Amniotic epithelial cell (primary cell): Measurements from ENCODE around the gene ASIC4.

Source experiments
- DNase-seq: peaks from one replicate; pipeline ENCODE4 v3.0.0-alpha.2; 2010; ENCODE audit warnings: low read depth

The ASIC4 gene

DNA sequence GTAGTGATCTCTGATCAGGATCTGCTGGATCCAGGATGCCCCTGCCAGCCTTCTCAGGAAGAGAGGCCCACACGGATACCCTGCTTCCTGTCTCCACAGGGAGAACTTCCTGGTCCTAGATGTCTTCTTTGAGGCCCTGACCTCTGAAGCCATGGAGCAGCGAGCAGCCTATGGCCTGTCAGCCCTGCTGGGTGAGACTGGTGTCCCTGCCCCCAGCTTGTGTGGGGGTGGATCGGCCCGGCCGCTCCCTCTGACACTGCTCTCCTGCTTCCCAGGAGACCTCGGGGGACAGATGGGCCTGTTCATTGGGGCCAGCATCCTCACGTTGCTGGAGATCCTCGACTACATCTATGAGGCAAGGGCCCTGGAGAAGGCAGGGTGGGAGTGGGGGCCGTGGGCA is 22.7 kb downstream of the ASIC4 start:
- no peak for DNase-seq

DNA sequence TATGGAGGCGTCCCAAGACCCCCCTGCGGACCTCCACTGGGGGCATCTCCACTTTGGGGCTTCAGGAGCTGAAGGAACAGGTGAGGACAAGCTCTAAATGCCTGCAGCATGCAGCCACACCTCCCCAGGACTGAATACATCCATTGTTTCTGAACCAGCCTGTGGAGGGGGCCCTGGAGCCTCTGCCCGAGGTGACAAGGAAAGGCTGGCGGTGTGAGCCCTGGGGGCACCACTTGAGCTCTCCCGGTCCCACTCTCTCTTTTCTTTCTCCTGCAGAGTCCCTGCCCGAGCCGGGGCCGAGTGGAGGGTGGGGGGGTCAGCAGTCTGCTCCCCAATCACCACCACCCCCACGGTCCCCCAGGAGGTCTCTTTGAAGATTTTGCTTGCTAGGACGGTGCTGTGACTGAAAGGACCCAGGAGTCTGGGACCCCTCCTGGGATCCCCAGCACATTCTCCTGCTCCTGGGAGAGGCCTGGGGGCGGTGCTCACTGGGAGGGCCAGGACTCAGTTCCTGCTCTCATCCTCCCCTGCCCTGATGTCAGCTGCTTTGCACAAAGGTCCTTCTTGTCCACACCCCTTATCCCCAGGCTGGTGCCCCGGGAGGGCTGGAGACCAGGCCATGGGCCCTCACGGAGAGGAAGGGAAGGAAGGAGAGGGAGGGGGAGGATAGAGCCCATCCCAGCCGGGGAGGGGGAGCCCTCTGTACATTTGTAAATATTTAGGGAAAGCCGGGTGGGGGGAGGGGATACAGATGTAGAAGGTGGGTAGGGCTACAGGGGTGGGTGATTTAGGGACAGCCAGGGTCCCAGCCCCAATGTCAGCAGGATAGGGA is 23.6 kb downstream of the ASIC4 start:
- no peak for DNase-seq

DNA sequence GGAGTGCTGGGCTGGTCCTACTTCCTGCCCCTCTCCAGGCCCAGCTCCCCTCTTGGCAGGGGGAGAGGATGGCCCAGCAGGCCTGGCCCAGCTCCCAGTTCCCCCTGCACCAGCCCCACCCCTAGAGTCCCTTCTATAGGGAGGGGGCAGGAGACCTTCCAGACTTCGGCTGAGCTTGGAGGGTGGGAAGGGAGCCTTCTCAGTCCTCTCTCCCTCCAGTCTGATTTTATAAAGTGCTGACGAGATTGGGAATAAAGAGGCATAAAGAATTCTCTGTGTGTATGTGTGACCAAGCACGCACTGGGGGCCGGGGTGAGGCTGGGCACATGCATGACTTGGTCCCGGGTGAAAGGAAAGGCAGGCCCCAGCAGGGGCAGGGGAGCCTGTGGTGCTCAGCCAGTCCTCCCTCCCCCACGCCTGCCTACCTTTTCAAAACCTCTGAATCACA is 24.2 kb downstream of the ASIC4 start:
- DNase-seq, result peak; percentile 31

DNA sequence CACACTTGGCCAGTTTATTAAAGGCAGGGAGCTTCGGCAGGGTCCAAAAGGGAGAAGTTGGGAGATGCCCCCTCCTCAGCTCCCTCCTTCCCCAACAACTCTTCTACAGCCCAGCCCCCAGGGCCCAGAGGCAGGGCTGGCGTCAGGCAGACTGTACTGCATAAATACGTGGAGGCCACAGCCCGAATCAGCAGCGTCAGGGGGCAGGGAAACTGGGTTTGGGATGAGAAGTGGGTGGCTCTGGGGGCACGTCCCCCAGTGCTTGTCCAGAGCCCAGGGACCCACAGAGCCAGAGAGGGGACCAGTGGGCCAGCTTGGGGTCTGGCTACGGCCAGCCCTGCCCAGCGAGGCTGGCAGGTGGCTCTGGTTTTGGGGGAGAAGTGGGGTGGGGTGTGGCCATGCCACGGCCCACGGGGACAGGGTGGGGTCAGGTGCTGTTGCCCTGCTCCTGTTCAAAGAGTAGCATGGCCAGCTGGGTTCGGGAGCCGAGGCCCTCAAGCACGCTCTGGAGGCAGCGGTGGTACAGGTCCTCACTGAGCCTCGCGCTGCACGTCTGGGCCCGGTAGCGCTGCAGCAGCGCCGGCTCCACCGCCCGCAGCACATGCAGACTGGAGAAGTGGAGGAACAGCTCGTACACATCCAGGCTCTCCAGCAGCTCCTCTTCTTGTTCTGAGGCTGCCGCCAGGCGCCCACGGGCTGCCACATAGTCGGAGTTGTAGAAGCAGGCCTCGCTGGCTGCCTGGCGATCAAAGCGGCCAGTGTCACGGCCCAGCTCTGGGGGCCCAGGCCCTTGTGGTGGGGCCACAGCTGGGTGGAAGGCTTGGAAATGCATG is 24.9 kb downstream of the ASIC4 start:
- no peak for DNase-seq

DNA sequence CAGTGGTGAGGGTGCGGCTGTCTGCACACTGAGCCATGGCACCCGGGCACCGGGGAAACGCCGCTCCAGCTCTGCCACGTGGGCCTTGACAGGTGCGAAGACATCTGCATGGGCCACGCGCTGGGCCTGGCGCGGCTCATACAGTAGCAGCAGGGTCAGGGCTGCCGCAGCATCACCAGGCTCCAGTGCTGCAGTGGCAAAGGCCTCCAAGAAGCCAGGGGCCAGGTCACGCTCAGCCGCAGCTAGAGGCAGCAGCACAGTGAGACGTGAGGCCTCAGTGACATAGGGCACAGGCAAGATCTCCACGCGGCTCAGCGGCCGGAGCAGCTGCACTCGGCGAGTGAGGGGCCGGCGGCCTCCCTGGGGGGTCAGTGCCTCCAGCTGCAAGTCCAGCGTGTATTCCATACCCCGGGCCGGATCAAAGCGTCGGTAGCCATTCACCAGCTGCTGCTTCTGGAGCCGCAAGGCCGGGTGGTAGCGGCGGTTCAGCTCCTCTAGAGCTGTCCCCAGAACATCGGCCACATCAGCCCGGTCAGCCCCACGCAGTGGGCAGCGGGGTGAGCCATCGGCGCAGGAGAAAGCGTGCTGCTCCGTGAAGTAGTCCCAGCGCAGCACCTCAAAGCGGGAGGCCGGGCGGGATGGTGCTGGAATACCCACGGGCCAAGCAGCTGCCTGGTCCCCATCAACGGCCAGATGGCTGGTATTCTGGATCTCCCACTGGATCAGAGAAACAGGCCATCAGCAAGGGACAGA is 25.8 kb downstream of the ASIC4 start:
- no peak for DNase-seq

DNA sequence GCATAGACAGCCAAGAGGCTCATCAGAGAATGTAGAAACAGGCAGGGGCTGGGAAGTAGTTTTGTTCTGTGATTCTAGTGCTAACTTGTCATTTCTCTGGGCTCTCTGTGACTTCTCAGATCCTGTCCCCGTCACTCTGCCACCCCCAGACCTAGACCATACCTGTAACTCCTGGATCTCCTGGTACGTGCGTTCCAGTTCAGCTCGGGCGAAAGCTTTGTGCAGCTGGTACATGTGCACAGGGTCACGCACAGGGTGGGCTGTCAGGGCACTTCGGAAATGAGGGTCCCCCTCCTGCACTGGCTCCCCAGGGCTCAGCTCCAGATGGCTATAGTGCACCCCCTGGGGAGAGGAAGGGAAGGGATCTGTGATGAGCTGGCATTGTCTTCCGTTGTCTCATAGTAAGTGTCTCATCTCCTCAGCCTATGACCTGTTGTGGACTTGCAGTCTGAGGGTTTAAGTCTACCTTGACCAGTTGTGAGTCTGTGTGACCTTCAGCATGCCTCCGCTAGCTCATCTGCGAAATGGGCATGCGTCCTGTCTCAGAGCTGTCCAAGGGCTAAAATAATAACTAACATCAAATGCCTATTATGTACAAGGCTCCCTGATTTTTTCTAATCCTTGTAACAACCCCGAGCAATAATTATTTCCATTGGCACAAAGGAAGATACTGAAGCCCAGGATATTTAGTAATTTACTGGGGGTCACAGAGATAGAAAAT is 26.7 kb downstream of the ASIC4 start:
- DNase-seq, result no peak

DNA sequence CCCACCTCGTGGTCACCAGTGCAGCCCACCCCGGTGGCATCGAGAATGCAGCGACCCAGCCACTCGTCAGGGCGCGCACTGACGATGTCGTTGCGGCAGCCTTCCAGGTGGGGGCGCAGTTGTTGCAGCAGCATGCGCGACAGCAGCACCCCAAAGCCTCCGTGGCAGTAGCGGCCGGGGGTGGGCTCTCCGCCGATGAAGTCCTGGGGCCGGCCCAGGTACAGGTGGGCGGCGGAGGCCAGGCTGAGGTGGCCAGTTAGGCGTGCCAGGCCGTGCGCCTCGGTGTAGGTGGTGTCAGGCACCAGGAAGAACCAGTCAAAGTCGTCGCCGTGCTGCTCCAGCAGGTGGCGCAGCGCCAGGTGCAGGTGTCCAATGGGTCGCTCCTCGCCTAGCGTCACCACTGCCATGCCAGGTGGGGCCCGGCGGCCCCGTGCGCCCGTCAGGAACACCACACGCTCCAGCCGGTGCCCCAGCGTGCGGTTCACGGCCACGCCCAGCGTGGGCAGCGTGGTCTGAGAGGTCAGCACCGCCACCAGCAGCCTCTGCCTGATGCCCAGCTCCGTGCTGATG is 27.4 kb downstream of the ASIC4 start:
- DNase-seq, result peak; percentile 52

DNA sequence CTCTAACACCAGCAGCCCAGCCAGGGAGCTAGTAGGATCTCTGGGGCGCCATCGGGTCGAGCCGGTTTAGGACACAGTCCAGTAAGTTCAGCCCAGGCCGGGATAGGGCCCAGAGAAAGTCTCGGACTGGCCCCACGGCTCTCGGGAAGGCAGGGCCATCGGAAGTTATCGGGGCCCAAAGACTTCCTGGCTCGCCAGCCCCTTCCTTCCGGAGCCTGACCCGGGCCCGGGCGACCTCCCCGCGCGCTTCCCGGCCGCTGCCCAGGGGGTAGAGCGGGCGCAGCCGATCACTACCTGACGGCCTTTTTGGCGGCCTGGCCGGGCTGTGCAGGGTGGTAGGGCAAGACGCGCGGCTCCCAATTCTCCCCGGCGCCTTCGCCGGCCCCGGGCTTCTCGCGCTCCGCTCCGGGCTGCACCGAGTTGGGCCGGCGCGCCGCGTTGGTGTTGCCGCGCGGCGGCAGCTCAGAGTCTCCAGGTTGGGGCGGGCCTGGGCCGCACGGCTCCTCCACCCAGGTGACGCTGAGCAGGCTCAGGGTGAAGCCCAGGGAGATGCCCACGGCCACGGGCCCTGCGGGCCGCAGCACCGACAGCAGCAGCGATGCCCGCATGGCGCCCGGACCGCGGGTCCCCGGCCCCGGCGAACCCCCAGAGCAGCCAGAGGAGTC is 28.8 kb downstream of the ASIC4 start:
- DNase-seq, result no peak

DNA sequence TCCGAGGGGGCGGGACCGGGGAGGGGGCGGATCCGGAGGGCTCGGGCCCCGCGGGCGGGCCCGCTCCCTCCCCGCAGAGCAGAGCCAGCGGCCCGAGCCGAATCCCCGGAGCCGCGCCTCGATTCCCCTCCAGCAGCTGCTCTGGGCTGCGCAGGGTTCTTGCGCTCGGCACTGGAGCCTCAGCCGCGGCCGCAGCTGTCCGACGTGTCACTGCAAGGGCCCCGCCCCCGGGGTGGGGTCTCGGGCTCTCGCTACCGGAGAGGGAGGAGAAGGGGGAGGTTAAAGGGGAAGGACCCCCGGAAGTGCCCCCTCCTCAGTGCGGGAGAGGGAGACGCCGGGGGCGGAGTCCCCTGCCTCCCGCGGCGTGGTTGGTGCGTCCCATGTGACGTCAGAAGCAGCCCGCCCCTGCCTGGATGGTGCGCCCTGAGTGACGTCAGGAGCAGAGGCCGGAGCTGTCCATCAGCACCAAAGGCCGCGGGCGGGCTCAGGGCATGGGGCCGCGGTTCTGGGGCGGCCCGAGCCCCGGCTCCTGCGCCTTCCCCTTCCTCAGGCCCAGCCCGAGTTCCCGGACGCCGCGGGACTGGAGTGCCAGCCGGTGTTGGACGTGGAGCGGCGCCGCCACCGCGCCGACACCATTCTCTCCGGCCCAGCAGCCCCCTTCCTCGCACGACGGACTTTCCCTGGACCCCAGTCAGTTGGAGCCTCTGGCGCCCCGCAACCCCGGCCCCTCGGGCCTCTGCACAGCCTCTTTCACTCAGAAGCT is 29.5 kb downstream of the ASIC4 start, which contains the start of the genes CHPF and TMEM198:
Gene CHPF (minus strand): TSS at position 214 of the 763 bp plus-strand sequence. CDS start 271 bp downstream, outside the sequence.
Gene TMEM198 (plus strand): TSS at position 433 of the 763 bp plus-strand sequence. CDS start 700 bp downstream, outside the sequence.
- DNase-seq, result peak; percentile 98

DNA sequence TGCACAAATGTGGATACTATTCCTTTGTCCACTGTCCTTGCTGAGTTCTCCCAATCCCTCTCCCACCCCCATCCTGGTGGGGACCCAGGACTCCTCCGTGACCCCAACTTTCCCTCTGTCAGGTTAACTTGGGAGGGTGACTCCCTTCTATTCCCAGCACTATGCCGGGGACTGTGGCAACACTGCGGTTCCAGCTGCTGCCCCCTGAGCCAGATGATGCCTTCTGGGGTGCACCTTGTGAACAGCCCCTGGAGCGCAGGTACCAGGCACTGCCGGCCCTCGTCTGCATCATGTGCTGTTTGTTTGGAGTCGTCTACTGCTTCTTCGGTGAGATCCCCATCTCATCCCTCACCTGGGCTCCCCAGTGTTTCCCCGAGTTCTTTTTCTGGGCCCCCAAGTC is 30.3 kb downstream of the ASIC4 start:
- DNase-seq, result no peak

DNA sequence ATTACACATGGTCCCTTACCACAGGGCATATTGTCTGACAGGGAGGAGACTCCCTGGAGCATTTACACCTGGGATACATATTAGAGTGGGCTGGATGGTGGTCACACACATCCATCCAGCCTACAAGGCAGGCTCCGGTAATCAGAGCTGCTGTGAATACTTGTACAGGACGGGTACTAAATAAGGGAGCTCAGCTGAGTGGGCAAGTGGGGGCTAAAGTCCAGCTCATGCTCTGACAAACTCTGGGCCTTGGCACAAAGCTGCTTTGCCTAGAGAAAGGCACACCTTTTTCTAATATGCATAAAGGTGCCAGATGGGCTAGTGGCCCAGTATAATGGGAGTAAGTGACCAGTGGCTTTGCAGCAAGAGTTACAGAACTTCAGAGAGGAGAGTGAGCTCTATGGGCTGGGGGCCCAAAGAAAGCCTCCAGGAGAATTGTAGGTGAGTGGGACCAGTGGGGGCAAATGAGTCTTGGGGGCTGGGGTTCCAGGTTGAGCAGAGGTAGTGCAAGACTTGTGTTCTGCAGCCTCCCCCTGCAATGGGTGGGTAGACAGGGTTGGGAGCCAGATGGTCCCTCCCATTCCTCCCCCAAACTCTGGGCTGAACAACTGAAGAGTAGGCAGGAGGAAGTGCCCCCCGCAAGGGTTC is 31.1 kb downstream of the ASIC4 start:
- DNase-seq, result no peak

DNA sequence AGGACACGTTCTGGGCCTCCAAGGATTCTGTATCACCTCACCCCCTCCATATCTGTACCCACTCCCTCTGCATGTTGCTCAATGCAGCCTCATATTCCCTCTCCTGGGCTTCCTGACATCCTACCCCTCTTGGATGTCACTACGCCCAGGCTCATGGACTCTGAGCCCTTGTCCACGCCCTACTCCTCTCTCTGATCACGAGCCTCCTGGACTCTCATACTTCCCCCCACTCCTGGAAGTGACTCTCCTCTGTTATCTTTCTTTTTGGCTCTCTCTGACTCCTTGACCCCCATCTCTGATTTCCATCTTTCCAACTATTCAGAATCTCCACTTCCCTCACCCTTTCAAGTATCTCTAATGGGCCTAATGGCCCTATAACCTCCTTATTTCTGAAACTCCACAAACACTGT is 31.7 kb downstream of the ASIC4 start:
- no peak for DNase-seq

DNA sequence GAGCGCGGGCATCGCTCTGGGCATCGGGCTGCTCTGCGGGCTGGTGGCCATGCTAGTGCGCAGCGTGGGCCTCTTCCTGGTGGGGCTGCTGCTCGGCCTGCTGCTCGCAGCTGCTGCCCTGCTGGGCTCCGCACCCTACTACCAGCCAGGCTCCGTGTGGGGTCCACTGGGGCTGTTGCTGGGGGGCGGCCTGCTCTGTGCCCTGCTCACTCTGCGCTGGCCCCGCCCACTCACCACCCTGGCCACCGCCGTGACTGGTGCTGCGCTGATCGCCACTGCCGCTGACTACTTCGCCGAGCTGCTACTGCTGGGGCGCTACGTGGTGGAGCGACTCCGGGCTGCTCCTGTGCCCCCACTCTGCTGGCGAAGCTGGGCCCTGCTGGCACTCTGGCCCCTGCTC is 33.3 kb downstream of the ASIC4 start:
- DNase-seq, result no peak

DNA sequence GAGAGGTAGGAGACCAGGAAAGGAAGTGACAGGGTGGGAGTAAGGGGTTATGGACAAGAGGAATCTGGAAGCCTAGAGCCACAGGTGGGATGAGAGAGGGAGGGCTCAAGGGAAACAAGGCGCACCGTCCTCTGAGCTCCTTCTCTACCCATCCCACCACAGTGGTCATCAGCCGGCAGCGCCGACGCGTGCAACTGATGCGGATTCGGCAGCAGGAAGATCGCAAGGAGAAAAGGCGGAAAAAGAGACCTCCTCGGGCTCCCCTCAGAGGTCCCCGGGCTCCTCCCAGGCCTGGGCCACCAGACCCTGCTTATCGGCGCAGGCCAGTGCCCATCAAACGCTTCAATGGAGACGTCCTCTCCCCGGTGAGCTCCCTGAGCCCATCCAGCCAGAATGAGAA is 34.7 kb downstream of the ASIC4 start:
- no peak for DNase-seq

DNA sequence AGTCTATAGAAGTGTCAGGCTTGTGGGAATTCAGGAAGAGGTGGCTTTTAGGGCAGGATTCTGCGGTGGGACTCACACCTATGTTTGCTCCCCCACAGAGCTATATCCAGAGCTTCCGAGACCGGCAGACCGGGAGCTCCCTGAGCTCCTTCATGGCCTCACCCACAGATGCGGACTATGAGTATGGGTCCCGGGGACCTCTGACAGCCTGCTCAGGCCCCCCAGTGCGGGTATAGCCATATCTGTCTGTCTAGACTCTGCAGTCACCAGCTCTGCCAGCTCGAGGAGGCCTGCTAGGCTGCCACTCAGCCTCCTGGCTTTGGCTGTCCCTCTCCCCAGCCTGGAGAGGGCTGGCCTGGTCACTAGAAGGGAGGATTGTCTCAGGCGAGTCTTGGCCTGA is 35.3 kb downstream of the ASIC4 start:
- DNase-seq, result no peak

DNA sequence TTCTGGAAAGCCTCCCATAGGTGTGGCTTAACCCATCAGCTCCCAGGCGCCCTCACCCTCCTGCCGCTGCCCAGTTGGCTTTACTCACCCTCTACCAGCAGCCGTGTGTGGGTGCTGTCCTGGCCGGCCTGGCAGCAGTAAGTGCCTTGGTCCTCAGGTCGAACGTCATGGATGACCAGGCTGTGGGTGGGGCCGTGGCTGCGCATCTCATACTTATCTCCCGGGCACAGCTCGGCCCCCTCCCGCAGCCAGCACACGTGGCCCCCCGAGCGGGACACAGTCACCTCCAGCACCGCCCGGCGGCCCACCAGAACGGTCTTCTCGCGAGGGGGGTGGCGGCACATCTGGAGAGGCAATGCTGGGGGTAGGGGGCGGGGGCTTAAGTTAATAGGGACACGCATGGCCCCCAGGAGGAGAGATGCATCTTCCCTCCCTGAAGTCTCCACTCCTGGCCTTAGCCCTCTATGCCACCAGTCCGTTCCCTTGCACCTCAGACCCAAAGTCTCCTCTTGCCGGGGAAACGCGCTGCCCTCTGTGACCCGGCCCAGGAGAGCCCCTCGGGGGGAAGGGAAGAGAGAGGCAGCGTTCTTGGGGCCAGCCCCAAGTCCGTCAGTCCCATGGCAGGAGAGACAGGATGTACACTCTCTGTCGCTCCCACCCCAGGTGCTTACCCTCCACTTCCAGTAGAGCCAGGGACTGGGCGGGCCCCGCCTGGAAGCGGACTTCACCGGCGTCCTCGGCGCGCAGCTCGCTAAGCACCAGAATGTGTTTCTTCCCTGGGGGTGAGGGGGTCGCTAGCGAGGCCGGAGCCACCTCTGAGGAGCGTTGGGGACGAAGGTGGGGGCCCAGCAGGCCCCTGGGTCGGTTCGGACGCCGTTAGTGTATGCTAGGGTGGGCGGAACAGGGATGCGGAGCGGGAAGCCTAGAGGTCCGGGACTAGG is 37.4 kb downstream of the ASIC4 start:
- peak; percentile 56 for DNase-seq

DNA sequence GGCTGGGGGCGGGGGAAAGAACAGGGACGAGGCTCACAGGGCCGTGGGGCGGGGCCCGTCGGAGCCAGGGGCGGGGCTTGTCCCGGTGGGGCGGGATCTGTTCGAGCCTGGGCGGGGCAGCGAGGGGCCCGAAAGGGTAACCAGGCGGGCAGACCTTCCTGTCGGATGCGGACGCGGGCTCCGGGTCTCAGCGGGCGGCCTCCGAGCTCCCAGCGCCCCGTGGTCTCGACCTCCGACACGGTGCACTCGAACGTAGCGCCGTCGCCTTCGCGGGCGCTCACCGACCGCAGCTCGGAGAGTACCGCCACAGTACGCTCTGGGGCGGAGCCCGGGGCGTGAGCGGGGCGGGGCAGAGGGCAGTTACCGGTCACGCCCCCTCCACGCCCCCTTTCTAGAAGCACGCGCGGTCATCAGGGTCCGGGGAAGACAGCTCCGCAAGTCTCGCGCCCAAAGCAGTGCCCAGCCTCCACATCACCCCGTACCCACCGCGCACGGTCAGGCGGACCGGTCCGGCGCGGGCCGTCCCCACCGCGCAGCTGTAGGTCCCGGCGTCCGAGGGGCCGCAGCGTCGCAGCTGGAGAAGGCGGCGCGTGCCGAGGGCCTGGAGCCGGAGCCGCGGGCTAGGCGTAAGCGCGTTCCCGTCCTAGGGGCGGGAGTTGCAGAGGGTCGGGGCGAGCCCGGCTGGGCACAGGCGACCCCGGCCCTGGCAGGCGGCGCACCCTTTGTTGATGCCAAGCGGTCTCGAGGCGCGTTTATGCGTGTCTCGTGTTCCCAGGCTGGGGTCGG is 38.3 kb downstream of the ASIC4 start:
- DNase-seq, result peak; percentile 69

DNA sequence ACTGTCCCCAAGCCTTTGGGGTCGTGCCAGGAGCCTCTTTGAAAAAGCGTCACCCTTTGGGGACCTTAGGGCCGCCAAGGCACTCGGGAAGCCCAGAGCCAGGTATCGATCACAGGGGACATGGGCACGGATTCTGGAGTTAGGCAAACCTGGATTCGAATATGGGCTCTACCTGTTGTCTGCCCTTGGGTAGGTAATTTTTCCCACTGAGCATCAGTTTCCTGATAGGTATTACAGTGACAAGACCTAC is 38.8 kb downstream of the ASIC4 start:
- DNase-seq, result no peak
